Measurements from ENCODE around the gene C1QTNF7.

GRCh38 chr4:15434091-15434490 is 6.3 kb downstream of the C1QTNF7 start:
- TF ChIP-seq POLR2AphosphoS5 (IDR thresholded peaks at IDR 0.05; ENCODE audit: borderline replicate concordance, low read depth, low read length) (no peak), EZH2 (IDR thresholded peaks at IDR 0.05) (no peak), FOXP2 (optimal IDR thresholded peaks at IDR 0.05; ENCODE audit: control extremely low read depth, extremely low read length, insufficient read depth) (no peak)
